SK-N-SH (cell line): Measurements from ENCODE around the gene LBR. TPM values are rescaled to one million over a fixed set of nuclear protein-coding genes. Genes with fewer than 3 reads are reported as not detected.

Experiments
- CTCF ChIA-PET: fragments of 300-600, 350-600 bp; formaldehyde crosslinking; extraction: SDS; loops from one replicate; lab custom pipeline; 2021; lab: Yijun Ruan, JAX
- POLR2A ChIA-PET: fragments of 350-600 bp; sonication (Branson Sonifier 250); formaldehyde crosslinking; extraction: SDS; loops from one replicate; lab custom pipeline; 2020; ENCODE audit warnings: antibody characterized with exemption, inconsistent platforms; lab: Yijun Ruan, JAX
- DNase-seq: peaks from one replicate; pipeline ENCODE4 v3.0.0; 2012
- H2AFZ ChIP-seq: fragments of 200-600 bp; sonication (generic); 2 replicates; pipeline ENCODE4 v1.8.1; 2016; ENCODE audit warnings: antibody characterized with exemption, mild to moderate bottlenecking, low read depth
- H3F3A ChIP-seq: fragments of 200-600 bp; sonication (generic); replicated peaks from 2 replicates; pipeline ENCODE3; 2016; ENCODE audit warnings: antibody characterized with exemption, mild to moderate bottlenecking; ENCODE audit not compliant: insufficient read depth
- H3K27ac ChIP-seq, 2 experiments: fragments of 200-500 bp in 1 of 2; fragments of 200-600 bp in 1 of 2; sonication (Bioruptor generic) in 1 of 2; sonication (generic), shearing (Covaris generic) in 1 of 2; 2 replicates each; pipeline versions ENCODE4 v1.5.1 to v1.6.1; 2014 to 2016; ENCODE audit warnings: low read depth in 2 of 2, inconsistent platforms in 1 of 2, low read length in 1 of 2, mild to moderate bottlenecking in 1 of 2, mixed read lengths in 1 of 2
- H3K27me3 ChIP-seq: fragments of 200-600 bp; sonication (generic), shearing (Covaris generic); 2 replicates; pipeline ENCODE4 v1.6.1; 2016; ENCODE audit warnings: mixed run types; ENCODE audit not compliant: insufficient read depth
- H3K36me3 ChIP-seq, 2 experiments: fragments of 200-500 bp in 1 of 2; fragments of 200-600 bp in 1 of 2; sonication (Bioruptor generic) in 1 of 2; sonication (generic) in 1 of 2; replicated peaks in 1 of 2; 2 replicates each; pipeline versions ENCODE3 to v1.5.1; 2014 to 2016; ENCODE audit warnings: low read length in 1 of 2, mild to moderate bottlenecking in 1 of 2; ENCODE audit not compliant: insufficient read depth in 2 of 2, control insufficient read depth in 1 of 2
- H3K4me1 ChIP-seq, 2 experiments: fragments of 200-500 bp in 1 of 2; fragments of 200-600 bp in 1 of 2; sonication (Bioruptor generic) in 1 of 2; sonication (generic), shearing (Covaris generic) in 1 of 2; 2 replicates each; pipeline versions ENCODE4 v1.5.1 to v1.6.1; 2014 to 2016; ENCODE audit warnings: low read depth in 1 of 2, low read length in 1 of 2, mixed run types in 1 of 2; ENCODE audit not compliant: insufficient read depth in 2 of 2, control insufficient read depth in 1 of 2
- H3K4me2 ChIP-seq: fragments of 200-600 bp; sonication (generic), shearing (Covaris generic); 2 replicates; pipeline ENCODE4 v1.6.1; 2017; ENCODE audit warnings: mixed run types
- H3K4me3 ChIP-seq, 2 experiments: fragments of 200-500 bp in 1 of 2; fragments of 200-600 bp in 1 of 2; sonication (Bioruptor generic) in 1 of 2; sonication (generic), shearing (Covaris generic) in 1 of 2; 2 replicates each; pipeline versions ENCODE4 v1.5.1 to v1.8.1; 2014 to 2016; ENCODE audit warnings: low read depth in 2 of 2, inconsistent platforms in 1 of 2, low read length in 1 of 2, mild to moderate bottlenecking in 1 of 2, mixed read lengths in 1 of 2, moderate library complexity in 1 of 2
- H3K79me2 ChIP-seq: fragments of 200-600 bp; sonication (generic); 2 replicates; pipeline ENCODE4 v1.8.1; 2017; ENCODE audit warnings: mild to moderate bottlenecking; ENCODE audit not compliant: insufficient read depth
- H3K9ac ChIP-seq: fragments of 200-600 bp; sonication (generic); 2 replicates; pipeline ENCODE4 v1.6.1; 2017; ENCODE audit warnings: mixed run types
- H3K9me2 ChIP-seq: fragments of 200-600 bp; sonication (generic); 2 replicates; pipeline ENCODE4 v1.6.1; 2017; ENCODE audit warnings: mixed run types
- H3K9me3 ChIP-seq: fragments of 200-600 bp; sonication (generic); 2 replicates; pipeline ENCODE4 v1.6.1; 2017; ENCODE audit warnings: mixed run types, mild to moderate bottlenecking, moderate library complexity
- H4K20me1 ChIP-seq: fragments of 200-600 bp; sonication (generic); 2 replicates; pipeline ENCODE4 v1.6.1; 2017; ENCODE audit warnings: mild to moderate bottlenecking, mixed run types; ENCODE audit not compliant: insufficient read depth
- CTCF ChIP-seq: fragments of 200-600 bp; sonication (generic); IDR thresholded peaks from 2 replicates; pipeline ENCODE4 v1.6.1; 2017; ENCODE audit warnings: antibody characterized with exemption, mild to moderate bottlenecking, moderate library complexity
- EP300 ChIP-seq, 2 experiments: IDR thresholded peaks; 2 replicates each; pipeline versions ENCODE4 v1.4.0 to v1.6.1; 2012; ENCODE audit warnings: borderline replicate concordance in 1 of 2, low read depth in 1 of 2, low read length in 1 of 2
- FOXJ3 ChIP-seq: sonication (generic); formaldehyde crosslinking; IDR thresholded peaks from 2 replicates; pipeline ENCODE4 v1.5.1; 2020; ENCODE audit warnings: mild to moderate bottlenecking, missing genetic modification reagents
- MAX ChIP-seq: IDR thresholded peaks from 2 replicates; pipeline ENCODE4 v1.4.0; 2012; ENCODE audit warnings: low read depth
- MXI1 ChIP-seq: IDR thresholded peaks from 2 replicates; pipeline ENCODE4 v1.6.1; 2012; ENCODE audit warnings: mild to moderate bottlenecking, low read depth, low read length, improper control_type of control experiment
- POLR2AphosphoS5 ChIP-seq: IDR thresholded peaks from 2 replicates; pipeline ENCODE4 v1.6.1; 2012; ENCODE audit warnings: low read depth, low read length
- SIN3A ChIP-seq: IDR thresholded peaks from 2 replicates; pipeline ENCODE4 v1.6.1; 2012; ENCODE audit warnings: low read depth, mild to moderate bottlenecking, low read length, moderate library complexity, borderline replicate concordance
- TAF1 ChIP-seq: IDR thresholded peaks from 2 replicates; pipeline ENCODE4 v1.6.1; 2012; ENCODE audit warnings: low read depth, mild to moderate bottlenecking, low read length, moderate library complexity, borderline replicate concordance
- TEAD4 ChIP-seq: IDR thresholded peaks from 2 replicates; pipeline ENCODE4 v1.4.0; 2012; ENCODE audit warnings: mild to moderate bottlenecking, borderline replicate concordance; ENCODE audit not compliant: insufficient read depth
- USF2 ChIP-seq: fragments of 150-350 bp; IDR thresholded peaks from 2 replicates; pipeline ENCODE4 v1.6.1; 2017; ENCODE audit warnings: antibody characterized with exemption, low read length, low read depth, borderline replicate concordance
- YY1 ChIP-seq: IDR thresholded peaks from 2 replicates; pipeline ENCODE4 v1.4.0; 2012; ENCODE audit warnings: low read depth, mild to moderate bottlenecking
- ZBTB33 ChIP-seq: IDR thresholded peaks from 2 replicates; pipeline ENCODE4 v1.4.0; 2012; ENCODE audit warnings: low read depth, borderline replicate concordance
- WGBS: methylation state at CpG from one replicate; pipeline ENCODE4 v1.1.6; 2017; ENCODE audit warnings: low lambda C conversion rate; 5-methylcytosine and 5-hydroxymethylcytosine counted together
- polyA plus RNA-seq, 3 experiments: library from polyadenylated mRNA; depleted of rRNA; stranded (reverse); fragments of >200 nt; gene quantifications; 2 replicates each; pipeline ENCODE4 v1.2.3, GENCODE V29; 2012

LBR gene
- polyA plus RNA-seq, 1 of the 3 experiments (the other 2 are of a cell fraction): 10.6 TPM

- POLR2A ChIA-PET: no interaction called here
Measured at GRCh38 chr1:225435957-225436392, 8.1 kb upstream of the LBR start.

More at GRCh38 chr1:225435957-225436392, 8.1 kb upstream of the LBR start:
- H3K27me3 ChIP-seq: no peaks in the 10 kb centered on the region
- no peaks in the 10 kb centered on the region for H3K9me3 ChIP-seq
- no peaks in the 10 kb centered on the region for H4K20me1 ChIP-seq
- no peaks in the 10 kb centered on the region for H3K79me2 ChIP-seq
- H3K9me2 ChIP-seq: no peaks in the 10 kb centered on the region
- no peak overlapping the region for H3K27ac ChIP-seq
- H3K4me2 ChIP-seq: no peak overlapping the region
- TF ChIP-seq POLR2AphosphoS5 (no peak), MXI1 (no peak), USF2 (no peak), YY1 (no peak), FOXJ3 (CRISPR knock-in tag) (no peak), MAX (no peak), EP300 (IDR thresholded peaks at IDR 0.05; ENCODE audit: borderline replicate concordance in 1 of 2, low read depth in 1 of 2, low read length in 1 of 2) (no peak), CTCF (no peak), ZBTB33 (no peak), TAF1 (no peak), TEAD4 (no peak), SIN3A (no peak)
- TF ChIP-seq, all 33 proteins: peak for 0
- H3F3A ChIP-seq: no peaks in the 10 kb centered on the region
- no peak for DNase-seq
- H3K9ac ChIP-seq: no peak overlapping the region
- whole genome bisulfite sequencing: 75% methylated on average over 3 of the region's 6 CpGs
- CTCF ChIA-PET: no interaction called here
- peaks cover 0 to 7% of the 10 kb centered on the region in 2 experiments; a peak in 1 of 4 replicates for H3K4me1 ChIP-seq
- H3K4me3 ChIP-seq: no peak overlapping the region
- no peak overlapping the region for H2AFZ ChIP-seq
- H3K36me3 ChIP-seq: no peaks in the 10 kb centered on the region
